Measurements from ENCODE around the gene PLA2G2D.

GRCh38 chr1:20096840-20097447 is 22.4 kb downstream of the PLA2G2D start:
- TF ChIP-seq CTCF (IDR thresholded peaks at IDR 0.05) (no peak), POLR2AphosphoS5 (IDR thresholded peaks at IDR 0.05) (no peak), EP300 (IDR thresholded peaks at IDR 0.05) (no peak), POLR2A (IDR thresholded peaks at IDR 0.05; ENCODE audit: low read depth) (no peak)

Measured in esophagus muscularis mucosa (tissue), 4 donors.